Mesendoderm (in vitro differentiated cells): ENCODE results near the gene PMM1.
A peak's percentile ranks its signal among the peaks of the same experiment; 100 is the strongest.
"Not testable (repeated sequence)": the region's sequence is repeated elsewhere in the genome, so short reads cannot be mapped to it uniquely, and the experiment has no call there.

Experiments used
- DNase-seq: peaks from one replicate; pipeline ENCODE4 v3.0.0; 2013
- H2AK5ac ChIP-seq: 2 replicates; pipeline ENCODE4 v1.6.1; 2013; ENCODE audit warnings: low read length, inconsistent platforms
- H2BK120ac ChIP-seq: 2 replicates; pipeline ENCODE4 v1.6.1; 2013; ENCODE audit warnings: low read depth, mild to moderate bottlenecking, low read length, moderate library complexity, mixed read lengths
- H2BK15ac ChIP-seq: replicated peaks from 2 replicates; pipeline ENCODE4 v1.6.1; 2013; ENCODE audit warnings: low read depth, mild to moderate bottlenecking, moderate library complexity
- H2BK5ac ChIP-seq: 2 replicates; pipeline ENCODE4 v1.6.1; 2013; ENCODE audit warnings: low read length, inconsistent platforms
- H3K18ac ChIP-seq: 2 replicates; pipeline ENCODE4 v1.6.1; 2013; ENCODE audit warnings: mild to moderate bottlenecking, low read length, mixed read lengths
- H3K23ac ChIP-seq: one replicate; pipeline ENCODE4 v1.6.1; 2013; ENCODE audit warnings: low read length
- H3K27ac ChIP-seq: 2 replicates; pipeline ENCODE4 v1.5.1; 2013; ENCODE audit warnings: low read depth, mild to moderate bottlenecking, inconsistent platforms, low read length, moderate library complexity
- H3K27me3 ChIP-seq: 2 replicates; pipeline ENCODE4 v1.6.1; 2013; ENCODE audit warnings: low read length, control low read depth, mild to moderate bottlenecking, inconsistent platforms; ENCODE audit not compliant: insufficient read depth, poor library complexity
- H3K36me3 ChIP-seq: 2 replicates; pipeline ENCODE4 v1.6.1; 2013; ENCODE audit warnings: low read length, inconsistent platforms; ENCODE audit not compliant: control insufficient read depth, insufficient read depth
- H3K4ac ChIP-seq: one replicate; pipeline ENCODE4 v1.6.1; 2013; ENCODE audit warnings: low read depth, mild to moderate bottlenecking, low read length, moderate library complexity
- H3K4me1 ChIP-seq: 2 replicates; pipeline ENCODE4 v1.6.1; 2013; ENCODE audit warnings: low read depth, low read length, inconsistent platforms; ENCODE audit not compliant: control insufficient read depth
- H3K4me2 ChIP-seq: 2 replicates; pipeline ENCODE4 v1.6.1; 2013; ENCODE audit warnings: low read length
- H3K4me3 ChIP-seq: 2 replicates; pipeline ENCODE4 v1.5.1; 2013; ENCODE audit warnings: mild to moderate bottlenecking, low read length
- H3K56ac ChIP-seq: one replicate; pipeline ENCODE4 v1.6.1; 2013; ENCODE audit warnings: low read length
- H3K79me1 ChIP-seq: 2 replicates; pipeline ENCODE4 v1.6.1; 2013; ENCODE audit warnings: low read length, inconsistent platforms
- H3K79me2 ChIP-seq: 2 replicates; pipeline ENCODE4 v1.6.1; 2013; ENCODE audit warnings: mild to moderate bottlenecking, low read length; ENCODE audit not compliant: control insufficient read depth, insufficient read depth
- H3K9ac ChIP-seq: 2 replicates; pipeline ENCODE4 v1.6.1; 2013; ENCODE audit warnings: low read length, inconsistent platforms
- H4K5ac ChIP-seq: one replicate; pipeline ENCODE4 v1.6.1; 2013; ENCODE audit warnings: low read length
- H4K8ac ChIP-seq: one replicate; pipeline ENCODE4 v1.6.1; 2013; ENCODE audit warnings: low read depth, mild to moderate bottlenecking, control low read depth, low read length, moderate library complexity
- WGBS: extraction: QIAGEN DNeasy Blood & Tissue Kit; methylation state at CpG from one replicate; pipeline ENCODE4 v1.1.7; 2013; ENCODE audit warnings: low lambda C conversion rate, missing lambda C conversion rate; ENCODE audit not compliant: insufficient coverage; ENCODE audit errors: extremely low coverage; 5-methylcytosine and 5-hydroxymethylcytosine counted together

PMM1 gene

GRCh38 chr22:41562461-41562860 lies 27.2 kb downstream of the PMM1 start:
- H3K23ac ChIP-seq: no peak overlapping the region
- no peak overlapping the region for H2BK15ac ChIP-seq
- WGBS: no CpG with 5 or more reads among the region's 4 CpGs
- H3K4me1 ChIP-seq: no peaks in the 10 kb centered on the region
- peak overlapping the region; percentile 38 for H3K27ac ChIP-seq
- no peak overlapping the region for H2BK120ac ChIP-seq
- no peak overlapping the region for H3K4me2 ChIP-seq
- H4K8ac ChIP-seq: no peak overlapping the region
- H3K4ac ChIP-seq: no peak overlapping the region
- H3K36me3 ChIP-seq: no peaks in the 10 kb centered on the region
- H3K79me2 ChIP-seq: no peaks in the 10 kb centered on the region
- H3K18ac ChIP-seq: peak overlapping the region; percentile 16
- no peak overlapping the region for H3K9ac ChIP-seq
- H2AK5ac ChIP-seq: no peak overlapping the region
- DNase-seq: no peak
- H3K27me3 ChIP-seq: no peaks in the 10 kb centered on the region
- no peaks in the 10 kb centered on the region for H3K79me1 ChIP-seq
- no peak overlapping the region for H3K56ac ChIP-seq
- no peak overlapping the region for H2BK5ac ChIP-seq
- no peak overlapping the region for H4K5ac ChIP-seq
- no peak overlapping the region for H3K4me3 ChIP-seq

GRCh38 chr22:41561788-41562187 lies 27.9 kb downstream of the PMM1 start:
- H3K4me3 ChIP-seq: no peak overlapping the region
- no peaks in the 10 kb centered on the region for H3K79me1 ChIP-seq
- H2BK5ac ChIP-seq: no peak overlapping the region
- no peak overlapping the region for H3K4me2 ChIP-seq
- no peak for DNase-seq
- no peaks in the 10 kb centered on the region for H3K4me1 ChIP-seq
- peak overlapping the region; percentile 9 for H3K9ac ChIP-seq
- H3K27ac ChIP-seq: no peak overlapping the region
- no peak overlapping the region for H2BK15ac ChIP-seq
- H3K36me3 ChIP-seq: no peaks in the 10 kb centered on the region
- peak overlapping the region; percentile 20 for H3K18ac ChIP-seq
- no peak overlapping the region for H2AK5ac ChIP-seq
- no peak overlapping the region for H3K23ac ChIP-seq
- no CpG with 5 or more reads among the region's 5 CpGs for WGBS
- H3K79me2 ChIP-seq: no peaks in the 10 kb centered on the region
- H4K5ac ChIP-seq: no peak overlapping the region
- no peak overlapping the region for H4K8ac ChIP-seq
- no peak overlapping the region for H3K4ac ChIP-seq
- H3K27me3 ChIP-seq: no peaks in the 10 kb centered on the region
- no peak overlapping the region for H2BK120ac ChIP-seq
- H3K56ac ChIP-seq: no peak overlapping the region

GRCh38 chr22:41561335-41561734 lies 28.3 kb downstream of the PMM1 start:
- H2BK5ac ChIP-seq: no peak overlapping the region
- no peaks in the 10 kb centered on the region for H3K27me3 ChIP-seq
- peak overlapping the region; percentile 53 for H3K4me2 ChIP-seq
- peak overlapping the region; percentile 11 for H3K23ac ChIP-seq
- no peaks in the 10 kb centered on the region for H3K79me2 ChIP-seq
- peak overlapping the region; percentile 33 for H3K9ac ChIP-seq
- DNase-seq: peak; percentile 62
- H2BK120ac ChIP-seq: no peak overlapping the region
- no peaks in the 10 kb centered on the region for H3K36me3 ChIP-seq
- no peak overlapping the region for H2AK5ac ChIP-seq
- H4K8ac ChIP-seq: no peak overlapping the region
- no peaks in the 10 kb centered on the region for H3K79me1 ChIP-seq
- WGBS: no CpG with 5 or more reads among the region's 10 CpGs
- peak overlapping the region; percentile 71 for H3K56ac ChIP-seq
- no peak overlapping the region for H3K4ac ChIP-seq
- H3K18ac ChIP-seq: no peak overlapping the region
- H3K4me3 ChIP-seq: no peak overlapping the region
- no peak overlapping the region for H3K27ac ChIP-seq
- no peaks in the 10 kb centered on the region for H3K4me1 ChIP-seq
- no peak overlapping the region for H4K5ac ChIP-seq
- H2BK15ac ChIP-seq: no peak overlapping the region

GRCh38 chr22:41560095-41560471 lies 29.6 kb downstream of the PMM1 start:
- Histone ChIP-seq H3K18ac (no peak overlapping the region), H3K36me3 (no peaks in the 10 kb centered on the region), H3K79me2 (no peaks in the 10 kb centered on the region), H4K8ac (no peak overlapping the region), H3K23ac (no peak overlapping the region), H3K4me3 (no peak overlapping the region), H2BK15ac (no peak overlapping the region), H2BK5ac (no peak overlapping the region), H3K56ac (no peak overlapping the region), H3K27me3 (no peaks in the 10 kb centered on the region), H3K4ac (no peak overlapping the region), H3K4me1 (no peaks in the 10 kb centered on the region), H3K79me1 (no peaks in the 10 kb centered on the region), H3K27ac (no peak overlapping the region), H4K5ac (no peak overlapping the region), H2BK120ac (no peak overlapping the region), H3K9ac (no peak overlapping the region), H2AK5ac (no peak overlapping the region), H3K4me2 (no peak overlapping the region)
- DNase-seq: no peak
- whole genome bisulfite sequencing: no CpG with 5 or more reads among the region's 6 CpGs

- not testable (repeated sequence) for H3K27ac ChIP-seq, H4K5ac ChIP-seq, H2AK5ac ChIP-seq, DNase-seq, H3K4ac ChIP-seq, H3K4me1 ChIP-seq, H3K79me1 ChIP-seq, H3K9ac ChIP-seq, H3K79me2 ChIP-seq, H3K36me3 ChIP-seq, H3K4me2 ChIP-seq, H3K18ac ChIP-seq, H3K27me3 ChIP-seq, H3K23ac ChIP-seq, H3K56ac ChIP-seq, H2BK120ac ChIP-seq, H2BK5ac ChIP-seq, H3K4me3 ChIP-seq, H2BK15ac ChIP-seq, H4K8ac ChIP-seq
- no CpG with 5 or more reads among the region's 13 CpGs for WGBS
These were observed 31.4 kb downstream of the PMM1 start for GRCh38 chr22:41558241-41558630.

- no peak for DNase-seq
- H3K4me3 ChIP-seq: no peak overlapping the region
- no peak overlapping the region for H2AK5ac ChIP-seq
- H2BK5ac ChIP-seq: no peak overlapping the region
- H3K56ac ChIP-seq: no peak overlapping the region
- H4K5ac ChIP-seq: no peak overlapping the region
- H3K9ac ChIP-seq: no peak overlapping the region
- H3K23ac ChIP-seq: no peak overlapping the region
- no peak overlapping the region for H2BK15ac ChIP-seq
- no peaks in the 10 kb centered on the region for H3K36me3 ChIP-seq
- WGBS: no CpG with 5 or more reads among the region's 19 CpGs
- H3K79me1 ChIP-seq: no peaks in the 10 kb centered on the region
- no peak overlapping the region for H3K4ac ChIP-seq
- no peak overlapping the region for H3K18ac ChIP-seq
- H3K27me3 ChIP-seq: no peaks in the 10 kb centered on the region
- H3K79me2 ChIP-seq: no peaks in the 10 kb centered on the region
- no peak overlapping the region for H3K27ac ChIP-seq
- H3K4me2 ChIP-seq: no peak overlapping the region
- no peak overlapping the region for H2BK120ac ChIP-seq
- no peak overlapping the region for H4K8ac ChIP-seq
- H3K4me1 ChIP-seq: no peaks in the 10 kb centered on the region
These were observed 32.0 kb downstream of the PMM1 start for GRCh38 chr22:41557401-41558240.
